Measurements from ENCODE around the gene HHAT.

Gene HHAT

GRCh38 chr1:210325026-210325670 lies 3.6 kb upstream of the HHAT start:
- DNase-seq (ENCODE audit: low read depth): no peak
- TF ChIP-seq CTCF (conservative IDR thresholded peaks at IDR 0.05; ENCODE audit: low read length): no peak
- H3K4me3 ChIP-seq (ENCODE audit: low read length): no peak overlapping the region

- TF ChIP-seq CTCF (conservative IDR thresholded peaks at IDR 0.05; ENCODE audit: low read length): no peak
- H3K4me3 ChIP-seq (ENCODE audit: low read length): peak overlapping the region; percentile 71
- DNase-seq (ENCODE audit: low read depth): no peak
These were observed 513 bp upstream of the HHAT start for GRCh38 chr1:210328032-210328745.

GRCh38 chr1:210330279-210330866 lies 1.7 kb downstream of the HHAT start:
- no peak for DNase-seq (ENCODE audit: low read depth)
- no peak overlapping the region for H3K4me3 ChIP-seq (ENCODE audit: low read length)
- no peak for TF ChIP-seq CTCF (conservative IDR thresholded peaks at IDR 0.05; ENCODE audit: low read length)

GRCh38 chr1:210332233-210332632 lies 3.5 kb downstream of the HHAT start:
- H3K4me3 ChIP-seq (ENCODE audit: low read length): no peak overlapping the region
- DNase-seq (ENCODE audit: low read depth): no peak
- no peak for TF ChIP-seq CTCF (conservative IDR thresholded peaks at IDR 0.05; ENCODE audit: low read length)

GRCh38 chr1:210332719-210333398 lies 4.2 kb downstream of the HHAT start:
- H3K4me3 ChIP-seq (ENCODE audit: low read length): no peak overlapping the region
- no peak for DNase-seq (ENCODE audit: low read depth)

GRCh38 chr1:210335001-210335400 lies 6.3 kb downstream of the HHAT start:
- DNase-seq (ENCODE audit: low read depth): no peak
- no peak for TF ChIP-seq CTCF (conservative IDR thresholded peaks at IDR 0.05; ENCODE audit: low read length)
- H3K4me3 ChIP-seq (ENCODE audit: low read length): no peak overlapping the region

More at GRCh38 chr1:210332719-210333398, 4.2 kb downstream of the HHAT start:
- no peak for TF ChIP-seq CTCF (conservative IDR thresholded peaks at IDR 0.05; ENCODE audit: low read length)

Data from AG10803 (cell line).